Caco-2 (cell line): ENCODE results near the gene SDR39U1. TPM values are rescaled to one million over a fixed set of nuclear protein-coding genes. Genes with fewer than 3 reads are reported as not detected.
"Not testable (repeated sequence)": the region's sequence is repeated elsewhere in the genome, so short reads cannot be mapped to it uniquely, and the experiment has no call there.

ENCODE experiments used
- BruUV-seq: library from RNA; stranded (reverse); fragments of 400-500 nt; replicated peaks from 2 replicates; lab custom pipeline; 2021; lab: Mats Ljungman, UMichigan
- CTCF ChIA-PET: fragments of 300-600 bp; sonication (Branson Sonifier 250); formaldehyde crosslinking; loops from one replicate; lab custom pipeline; 2022; ENCODE audit warnings: antibody characterized with exemption; lab: Charles Lee
- POLR2A ChIA-PET: fragments of 300-600 bp; sonication (Branson Sonifier 250); formaldehyde crosslinking; loops from one replicate; lab custom pipeline; 2022; ENCODE audit warnings: antibody characterized with exemption; lab: Charles Lee
- DNase-seq, 2 experiments: peaks; one replicate each; pipeline versions ENCODE4 v3.0.0 to v3.0.0-alpha.2; 2020 to 2022
- H3K27me3 ChIP-seq: replicated peaks from 2 replicates; pipeline ENCODE4 v1.6.0; 2011; ENCODE audit warnings: low read length; ENCODE audit not compliant: control insufficient read depth, insufficient read depth
- H3K36me3 ChIP-seq: 2 replicates; pipeline ENCODE4 v1.5.1; 2011; ENCODE audit warnings: low read length; ENCODE audit not compliant: control insufficient read depth, insufficient read depth
- H3K4me1 ChIP-seq: fragments of 250-450 bp; sonication (Bioruptor Pico); 2 replicates; pipeline ENCODE4 v1.5.1; 2020; ENCODE audit warnings: mild to moderate bottlenecking
- H3K4me3 ChIP-seq: 2 replicates; pipeline ENCODE4 v1.5.1; 2011; ENCODE audit warnings: low read depth, mild to moderate bottlenecking, control low read depth, low read length
- H3K9me3 ChIP-seq: fragments of 250-450 bp; sonication (Bioruptor Pico); 2 replicates; pipeline ENCODE4 v1.5.1; 2020; ENCODE audit warnings: mild to moderate bottlenecking, moderate library complexity
- H3K27ac Mint-ChIP-seq: one replicate; pipeline ENCODE4 v1.8.0; 2022; ENCODE audit warnings: mixed read lengths; ENCODE audit not compliant: unreplicated experiment
- H3K27me3 Mint-ChIP-seq: one replicate; pipeline ENCODE4 v1.8.0; 2022; ENCODE audit warnings: mixed read lengths; ENCODE audit not compliant: insufficient read depth, unreplicated experiment
- H3K36me3 Mint-ChIP-seq: one replicate; pipeline ENCODE4 v1.8.0; 2022; ENCODE audit warnings: mild to moderate bottlenecking, mixed read lengths; ENCODE audit not compliant: insufficient read depth, unreplicated experiment
- H3K4me1 Mint-ChIP-seq: one replicate; pipeline ENCODE4 v1.8.0; 2022; ENCODE audit warnings: low read depth, mixed read lengths; ENCODE audit not compliant: unreplicated experiment
- H3K4me3 Mint-ChIP-seq: one replicate; pipeline ENCODE4 v1.8.0; 2022; ENCODE audit warnings: mild to moderate bottlenecking, moderate library complexity, mixed read lengths; ENCODE audit not compliant: unreplicated experiment
- H3K9me3 Mint-ChIP-seq: one replicate; pipeline ENCODE4 v1.8.0; 2022; ENCODE audit warnings: mixed read lengths; ENCODE audit not compliant: unreplicated experiment
- CTCF ChIP-seq, 2 experiments: fragments of 200-600 bp in 1 of 2; IDR thresholded peaks; 1 replicate in 1 of 2; 2 replicates in 1 of 2; pipeline versions ENCODE4 v1.5.1 to v1.8.0; 2011 to 2022; ENCODE audit warnings: antibody characterized with exemption in 1 of 2, control low read depth in 1 of 2, inconsistent platforms in 1 of 2, low read depth in 1 of 2, low read length in 1 of 2, mild to moderate bottlenecking in 1 of 2, moderate library complexity in 1 of 2; ENCODE audit not compliant: insufficient read depth in 1 of 2, severe bottlenecking in 1 of 2, unreplicated experiment in 1 of 2
- intact Hi-C: fragments of 100-400 bp; cut with micrococcal nuclease; formaldehyde crosslinking; loops from one replicate; pipeline ENCODE4 v1.10.0; 2022; ENCODE audit not compliant: unreplicated experiment
- total RNA-seq: library from RNA; stranded (reverse); gene quantifications from 2 replicates; pipeline ENCODE4 v1.2.3, GENCODE V29; 2022

Gene SDR39U1
- total RNA-seq, 1 experiment from 2014 or later: 44.1 TPM

- Mint-ChIP-seq H3K36me3 (no peaks in the 10 kb centered on the region), H3K27ac (no peak overlapping the region), H3K9me3 (no peaks in the 10 kb centered on the region), H3K4me3 (no peak overlapping the region), H3K4me1 (no peaks in the 10 kb centered on the region), H3K27me3 (no peaks in the 10 kb centered on the region)
- CTCF ChIA-PET: no interaction called here
- Histone ChIP-seq H3K4me1 (no peaks in the 10 kb centered on the region), H3K9me3 (no peaks in the 10 kb centered on the region), H3K36me3 (no peaks in the 10 kb centered on the region), H3K27me3 (no peaks in the 10 kb centered on the region), H3K4me3 (no peak overlapping the region)
- POLR2A ChIA-PET: no interaction called here
- TF ChIP-seq CTCF (IDR thresholded peaks at IDR 0.05; ENCODE audit: insufficient read depth in 1 of 2, low read depth in 1 of 2, low read length in 1 of 2, severe bottlenecking in 1 of 2, unreplicated experiment in 1 of 2): no peak
- DNase-seq: no peak
- intact Hi-C loops: no loop called here
- BruUV-seq: no TSS peak
Observed at GRCh38 chr14:24475261-24475660, 32.7 kb upstream of the SDR39U1 start.

GRCh38 chr14:24473211-24473610 lies 30.6 kb upstream of the SDR39U1 start:
- CTCF ChIA-PET: no interaction called here
- Histone ChIP-seq H3K36me3 (no peaks in the 10 kb centered on the region), H3K9me3 (no peaks in the 10 kb centered on the region), H3K4me3 (no peak overlapping the region), H3K4me1 (no peaks in the 10 kb centered on the region), H3K27me3 (no peaks in the 10 kb centered on the region)
- no peak overlapping the region for H3K27ac Mint-ChIP-seq
- TF ChIP-seq CTCF (IDR thresholded peaks at IDR 0.05; ENCODE audit: insufficient read depth in 1 of 2, low read depth in 1 of 2, low read length in 1 of 2, severe bottlenecking in 1 of 2, unreplicated experiment in 1 of 2): no peak
- no TSS peak for BruUV-seq
- no peaks in the 10 kb centered on the region for H3K36me3 Mint-ChIP-seq
- intact Hi-C loops: no loop called here
- POLR2A ChIA-PET: no interaction called here
- DNase-seq: no peak
- H3K27me3 Mint-ChIP-seq: no peaks in the 10 kb centered on the region
- no peak overlapping the region for H3K4me3 Mint-ChIP-seq
- no peaks in the 10 kb centered on the region for H3K4me1 Mint-ChIP-seq
- no peaks in the 10 kb centered on the region for H3K9me3 Mint-ChIP-seq

- H3K36me3 Mint-ChIP-seq, intact Hi-C loops, DNase-seq, POLR2A ChIA-PET, H3K4me3 ChIP-seq, H3K9me3 Mint-ChIP-seq, H3K4me1 Mint-ChIP-seq, H3K36me3 ChIP-seq, H3K27me3 Mint-ChIP-seq, H3K4me1 ChIP-seq, H3K27me3 ChIP-seq, H3K9me3 ChIP-seq, CTCF ChIA-PET, H3K4me3 Mint-ChIP-seq, H3K27ac Mint-ChIP-seq, BruUV-seq: not testable (repeated sequence)
Observed at GRCh38 chr14:24470450-24470849, 27.9 kb upstream of the SDR39U1 start.

GRCh38 chr14:24465805-24466204 lies 23.2 kb upstream of the SDR39U1 start:
- no peaks in the 10 kb centered on the region for H3K9me3 ChIP-seq
- H3K4me1 ChIP-seq: no peaks in the 10 kb centered on the region
- no peak overlapping the region for H3K4me3 Mint-ChIP-seq
- no peaks in the 10 kb centered on the region for H3K9me3 Mint-ChIP-seq
- H3K36me3 ChIP-seq: no peaks in the 10 kb centered on the region
- H3K27ac Mint-ChIP-seq: no peak overlapping the region
- H3K27me3 ChIP-seq: no peaks in the 10 kb centered on the region
- no peak for DNase-seq
- TF ChIP-seq CTCF (IDR thresholded peaks at IDR 0.05; ENCODE audit: insufficient read depth in 1 of 2, low read depth in 1 of 2, low read length in 1 of 2, severe bottlenecking in 1 of 2, unreplicated experiment in 1 of 2): no peak
- intact Hi-C loops: no loop called here
- no peaks in the 10 kb centered on the region for H3K36me3 Mint-ChIP-seq
- CTCF ChIA-PET: no interaction called here
- no peak overlapping the region for H3K4me3 ChIP-seq
- no TSS peak for BruUV-seq
- H3K27me3 Mint-ChIP-seq: no peaks in the 10 kb centered on the region
- POLR2A ChIA-PET: no interaction called here
- H3K4me1 Mint-ChIP-seq: no peaks in the 10 kb centered on the region
